NCI-H226 (cell line): ENCODE results near the gene RBM11.
"Not testable (repeated sequence)": the region's sequence is repeated elsewhere in the genome, so short reads cannot be mapped to it uniquely, and the experiment has no call there.

Source experiments
- DNase-seq: peaks from one replicate; pipeline ENCODE4 v3.0.0-alpha.2; 2015

RBM11 gene

GRCh38 chr21:14215971-14216641 lies at the start of gene RBM11:
TSS of gene RBM11 (plus strand) at chr21:14216157. CDS start at chr21:14216187, 30 bp downstream.
- DNase-seq = peak; percentile 51

- not testable (repeated sequence) for DNase-seq
These were observed 49.3 kb upstream of the RBM11 start for GRCh38 chr21:14166463-14167223.

GRCh38 chr21:14206222-14206621 lies 9.7 kb upstream of the RBM11 start:
- DNase-seq = no peak

- DNase-seq = no peak
These were observed 5.2 kb upstream of the RBM11 start, which contains the start of gene LIPI for GRCh38 chr21:14210738-14211137. TSS of gene LIPI (minus strand) at chr21:14210955. CDS start at chr21:14210845, 110 bp downstream.

- no peak for DNase-seq
These were observed 2.8 kb upstream of the RBM11 start for GRCh38 chr21:14213164-14213563.

GRCh38 chr21:14223365-14223764 lies 7.4 kb downstream of the RBM11 start:
- DNase-seq = no peak

GRCh38 chr21:14229399-14229798 lies 13.4 kb downstream of the RBM11 start:
- no peak for DNase-seq

- DNase-seq = no peak
These were observed 19.1 kb downstream of the RBM11 start for GRCh38 chr21:14235101-14235500.

- DNase-seq = no peak
These were observed 20.2 kb downstream of the RBM11 start for GRCh38 chr21:14236180-14236579.

- DNase-seq = no peak
These were observed 23.3 kb downstream of the RBM11 start for GRCh38 chr21:14239281-14239680.

GRCh38 chr21:14241297-14241696 lies 25.3 kb downstream of the RBM11 start:
- DNase-seq = no peak

- DNase-seq = no peak
These were observed 27.5 kb downstream of the RBM11 start for GRCh38 chr21:14243461-14243860.

GRCh38 chr21:14243874-14244273 lies 27.9 kb downstream of the RBM11 start:
- DNase-seq = no peak

GRCh38 chr21:14244911-14245310 lies 29.0 kb downstream of the RBM11 start:
- no peak for DNase-seq

GRCh38 chr21:14245711-14246110 lies 29.8 kb downstream of the RBM11 start:
- no peak for DNase-seq

- DNase-seq = no peak
These were observed 35.4 kb downstream of the RBM11 start for GRCh38 chr21:14251336-14251735.

GRCh38 chr21:14259747-14260146 lies 43.8 kb downstream of the RBM11 start:
- DNase-seq = peak; percentile 13

GRCh38 chr21:14260174-14260764 lies 44.3 kb downstream of the RBM11 start:
- DNase-seq = no peak

- no peak for DNase-seq
These were observed 46.1 kb downstream of the RBM11 start for GRCh38 chr21:14262039-14262438.

- DNase-seq = no peak
These were observed 47.9 kb downstream of the RBM11 start for GRCh38 chr21:14263879-14264278.

- no peak for DNase-seq
These were observed 49.1 kb downstream of the RBM11 start for GRCh38 chr21:14265023-14265422.

GRCh38 chr21:14267076-14267475 lies 51.1 kb downstream of the RBM11 start:
- DNase-seq = no peak

GRCh38 chr21:14270631-14271030 lies 54.7 kb downstream of the RBM11 start:
- no peak for DNase-seq

GRCh38 chr21:14271053-14271452 lies 55.1 kb downstream of the RBM11 start:
- no peak for DNase-seq
